Psoas muscle (tissue), 8 donors: ENCODE results near the gene PRKACB. TPM values are rescaled to one million over a fixed set of nuclear protein-coding genes. Genes with fewer than 3 reads are reported as not detected.
"Not testable (repeated sequence)": the region's sequence is repeated elsewhere in the genome, so short reads cannot be mapped to it uniquely, and the experiment has no call there.

Experiments used
- ATAC-seq, 4 donors: fragments of 200-7000 bp; cut with Tn5 transposase; one replicate each; pipeline ENCODE4 v1.9.1; 2020; ENCODE audit warnings: moderate library complexity in 3 of 4, mild to moderate bottlenecking in 2 of 4
- DNase-seq, 2 donors: peaks; one replicate each; pipeline ENCODE4 v3.0.0-alpha.2; 2020
- H3K27ac ChIP-seq: fragments of 200-600 bp; one replicate; pipeline ENCODE4 v1.8.0; 2022
- H3K27me3 ChIP-seq, 3 donors: fragments of 200-600 bp in 1 of 3; one replicate each; pipeline versions ENCODE4 v1.6.1 to v1.8.0; 2013 to 2022; ENCODE audit warnings: low read length in 2 of 3, mild to moderate bottlenecking in 2 of 3, moderate library complexity in 1 of 3; ENCODE audit not compliant: insufficient read depth in 3 of 3
- H3K36me3 ChIP-seq, 2 donors: fragments of 200-600 bp in 1 of 2; one replicate each; pipeline versions ENCODE4 v1.6.1 to v1.8.0; 2013 to 2022; ENCODE audit warnings: low read depth in 1 of 2, mild to moderate bottlenecking in 1 of 2, moderate library complexity in 1 of 2; ENCODE audit not compliant: insufficient read depth in 1 of 2
- H3K4me1 ChIP-seq: fragments of 200-600 bp; one replicate; pipeline ENCODE4 v1.8.0; 2022
- H3K4me3 ChIP-seq: fragments of 200-600 bp; one replicate; pipeline ENCODE4 v1.8.0; 2022; ENCODE audit warnings: mild to moderate bottlenecking
- H3K9me3 ChIP-seq: fragments of 200-600 bp; one replicate; pipeline ENCODE4 v1.8.0; 2022
- WGBS, 3 donors: extraction: QIAGEN DNeasy Blood & Tissue Kit; methylation state at CpG; one replicate each; pipeline versions ENCODE4 v1.1.6 to v1.1.7; 2013; 5-methylcytosine and 5-hydroxymethylcytosine counted together
- intact Hi-C, 2 donors: fragments of 100-400 bp; cut with DNase I; formaldehyde crosslinking; loops; one replicate each; pipeline versions ENCODE4 v1.11.0 to v1.14.2; 2022
- polyA plus RNA-seq, 3 donors: library from polyadenylated mRNA; stranded (reverse); fragments of 200-250 nt; gene quantifications; one replicate each; pipeline ENCODE4 v1.2.3, GENCODE V29; 2013
- total RNA-seq, 4 donors: library from RNA; stranded (reverse); fragmentation: NEBNext Ultra II Directional in 2 of 4; extraction: Animal tissue kit (Norgen Biotek cat#: 25700) in 2 of 4; gene quantifications; one replicate each; pipeline versions ENCODE4 v1.2.1 to v1.2.4, GENCODE V29; 2021 to 2023
- TF ChIP-seq, protein P1 (sequence below): fragments of 200-600 bp; IDR thresholded peaks from one replicate; pipeline ENCODE4 v1.8.0; 2022; ENCODE audit warnings: antibody characterized with exemption
- donor health status: healthy with polysubstance abuse.
- donor health status: DM: no; HTN: no; CAD: no; lungs with moderate emphysema.
- donor health status: Bipolar disorder and iron deficiency.
- donor health status: healthy.
- donor health status: DM: yes; HTN: yes; CAD: no.
- donor health status: DM: no; HTN: no; CAD: no.
- donor health status: DM: no; HTN: no; CAD: no.
- donor health status: DM: yes; HTN: yes; CAD: no.

Gene PRKACB
- total and polyA plus RNA-seq, 7 donors = 2.6 to 24.5 (median 4.9) TPM

DNA sequence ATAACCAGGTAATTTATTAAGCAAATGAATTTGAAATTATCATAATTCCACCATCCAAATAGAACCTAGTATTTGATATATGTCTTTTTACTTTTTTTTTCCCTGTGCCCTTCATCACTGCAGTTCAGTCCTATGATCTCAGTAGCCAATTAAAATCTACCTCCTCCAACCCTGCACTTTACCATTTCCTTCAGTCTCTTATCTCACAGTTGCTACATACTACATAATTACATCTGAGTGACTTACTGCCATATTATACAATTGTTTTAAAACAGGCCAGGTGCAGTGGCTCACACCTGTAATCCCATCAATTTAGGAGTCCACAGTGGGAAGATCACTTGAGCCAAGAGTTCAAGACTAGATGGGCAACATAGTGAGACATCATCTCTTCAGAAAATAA is 73.2 kb downstream of the PRKACB start:
- Histone ChIP-seq H3K27ac (no peak overlapping the region), H3K9me3 (peaks cover 5% of the 10 kb centered on the region), H3K4me3 (no peak overlapping the region), H3K27me3 (no peaks in the 10 kb centered on the region), H3K36me3 (no peaks in the 10 kb centered on the region), H3K4me1 (no peaks in the 10 kb centered on the region)
- TF ChIP-seq, protein P1, sequence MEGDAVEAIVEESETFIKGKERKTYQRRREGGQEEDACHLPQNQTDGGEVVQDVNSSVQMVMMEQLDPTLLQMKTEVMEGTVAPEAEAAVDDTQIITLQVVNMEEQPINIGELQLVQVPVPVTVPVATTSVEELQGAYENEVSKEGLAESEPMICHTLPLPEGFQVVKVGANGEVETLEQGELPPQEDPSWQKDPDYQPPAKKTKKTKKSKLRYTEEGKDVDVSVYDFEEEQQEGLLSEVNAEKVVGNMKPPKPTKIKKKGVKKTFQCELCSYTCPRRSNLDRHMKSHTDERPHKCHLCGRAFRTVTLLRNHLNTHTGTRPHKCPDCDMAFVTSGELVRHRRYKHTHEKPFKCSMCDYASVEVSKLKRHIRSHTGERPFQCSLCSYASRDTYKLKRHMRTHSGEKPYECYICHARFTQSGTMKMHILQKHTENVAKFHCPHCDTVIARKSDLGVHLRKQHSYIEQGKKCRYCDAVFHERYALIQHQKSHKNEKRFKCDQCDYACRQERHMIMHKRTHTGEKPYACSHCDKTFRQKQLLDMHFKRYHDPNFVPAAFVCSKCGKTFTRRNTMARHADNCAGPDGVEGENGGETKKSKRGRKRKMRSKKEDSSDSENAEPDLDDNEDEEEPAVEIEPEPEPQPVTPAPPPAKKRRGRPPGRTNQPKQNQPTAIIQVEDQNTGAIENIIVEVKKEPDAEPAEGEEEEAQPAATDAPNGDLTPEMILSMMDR = no peak
- intact Hi-C loops = no loop called here
- ATAC-seq (no peak), DNase-seq (no peak)

DNA sequence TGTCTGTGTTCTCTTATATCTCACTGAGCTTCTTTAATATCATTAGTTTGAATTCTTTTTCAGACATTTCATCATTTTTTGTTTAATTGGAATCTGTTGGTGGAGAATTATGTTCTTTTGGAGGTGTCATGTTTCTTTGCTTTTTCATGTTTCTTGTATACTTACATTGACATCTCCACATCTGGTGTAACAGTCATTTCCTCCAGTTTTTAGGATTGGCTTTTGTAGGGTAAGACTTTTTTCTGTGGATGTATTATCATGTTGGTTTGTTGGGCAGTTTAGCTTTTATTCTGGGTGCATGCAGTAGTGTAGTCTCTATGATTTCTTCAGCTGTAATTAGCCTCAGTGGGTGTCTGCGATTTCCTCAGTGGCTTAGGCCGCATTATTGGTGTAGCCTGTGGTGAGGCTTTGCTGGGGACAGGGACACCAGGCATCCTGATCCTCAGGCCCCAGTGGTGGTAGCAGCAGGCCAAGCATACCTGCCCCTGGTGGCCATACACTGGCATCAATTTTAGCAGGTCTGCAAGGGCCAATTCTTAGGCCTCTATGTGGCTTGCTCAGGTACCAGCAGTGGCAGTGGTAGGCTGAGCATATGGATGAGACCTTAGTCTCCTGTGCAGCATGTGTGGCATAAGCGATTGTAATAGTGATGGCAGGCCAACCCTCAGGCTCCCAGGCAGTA is 79.8 kb downstream of the PRKACB start:
- H3K27ac ChIP-seq = no peak overlapping the region
- no peaks in the 10 kb centered on the region for H3K4me1 ChIP-seq
- TF ChIP-seq, protein P1 = no peak
- no peaks in the 10 kb centered on the region for H3K36me3 ChIP-seq
- no peak for DNase-seq
- H3K4me3 ChIP-seq = no peak overlapping the region
- no peaks in the 10 kb centered on the region for H3K27me3 ChIP-seq
- peaks cover 5% of the 10 kb centered on the region for H3K9me3 ChIP-seq
- intact Hi-C loops = no loop called here
- no peak for ATAC-seq
- 33 to 63% (median 47%) methylated on average over 3 of the region's 3 CpGs for WGBS, 3 donors

DNA sequence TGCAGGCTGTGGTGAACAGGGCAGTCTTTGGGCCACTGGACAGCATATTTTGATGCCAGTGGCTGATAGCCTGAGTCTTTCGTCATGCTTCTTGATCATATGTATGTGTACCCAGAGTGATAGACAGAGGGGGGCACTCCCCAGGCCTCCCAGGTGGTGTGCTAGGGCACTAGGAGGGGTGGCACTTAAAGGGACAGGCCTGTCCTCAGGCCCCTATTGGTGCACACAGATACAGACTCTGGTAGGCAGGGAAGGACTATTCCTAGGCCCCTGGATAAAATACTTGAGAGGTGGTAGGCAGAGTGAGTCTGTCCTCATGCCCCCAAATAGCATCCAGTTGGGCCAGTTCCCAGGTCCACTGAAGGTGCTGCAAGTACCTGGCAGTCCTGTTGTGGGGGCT is 80.8 kb downstream of the PRKACB start:
- peaks cover 1% of the 10 kb centered on the region for H3K9me3 ChIP-seq
- TF ChIP-seq, protein P1 = no peak
- DNase-seq = peak in 1 of 2 donors; percentile 17
- intact Hi-C loops = no loop called here
- H3K27me3 ChIP-seq = no peaks in the 10 kb centered on the region
- no peak overlapping the region for H3K4me3 ChIP-seq
- H3K4me1 ChIP-seq = no peaks in the 10 kb centered on the region
- WGBS, 3 donors = 93 to 100% (median 96%) methylated on average over 1 of the region's 1 CpG
- H3K27ac ChIP-seq = no peak overlapping the region
- ATAC-seq = peak in 1 of 4 donors; percentile 16
- H3K36me3 ChIP-seq = no peaks in the 10 kb centered on the region

DNA sequence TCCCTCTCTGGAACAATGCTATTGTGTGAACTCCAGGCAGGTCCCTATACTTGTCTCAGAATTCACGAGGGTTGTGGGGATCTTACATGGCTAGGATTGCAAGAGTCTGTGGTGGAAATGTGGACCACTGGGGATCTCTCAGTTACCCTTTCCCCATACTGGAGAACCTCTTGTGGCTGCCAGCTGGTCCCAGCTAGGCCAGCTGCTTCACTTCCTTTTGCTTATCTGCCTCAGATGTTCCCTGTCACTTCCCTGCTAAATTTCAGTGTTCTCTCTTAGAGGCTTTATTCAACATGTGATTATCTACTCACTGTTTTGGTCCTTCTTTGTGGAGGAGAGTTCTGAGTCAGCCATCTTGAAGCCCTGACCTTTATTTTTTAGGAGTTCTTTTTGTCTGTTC is 81.6 kb downstream of the PRKACB start:
- ATAC-seq (no peak), DNase-seq (no peak)
- Histone ChIP-seq H3K27me3 (no peaks in the 10 kb centered on the region), H3K9me3 (no peaks in the 10 kb centered on the region), H3K4me3 (no peak overlapping the region), H3K36me3 (no peaks in the 10 kb centered on the region), H3K4me1 (no peaks in the 10 kb centered on the region), H3K27ac (no peak overlapping the region)
- intact Hi-C loops = no loop called here
- TF ChIP-seq, protein P1 = no peak
- WGBS, 3 donors = 50 to 63% (median 58%) methylated on average over 1 of the region's 1 CpG

DNA sequence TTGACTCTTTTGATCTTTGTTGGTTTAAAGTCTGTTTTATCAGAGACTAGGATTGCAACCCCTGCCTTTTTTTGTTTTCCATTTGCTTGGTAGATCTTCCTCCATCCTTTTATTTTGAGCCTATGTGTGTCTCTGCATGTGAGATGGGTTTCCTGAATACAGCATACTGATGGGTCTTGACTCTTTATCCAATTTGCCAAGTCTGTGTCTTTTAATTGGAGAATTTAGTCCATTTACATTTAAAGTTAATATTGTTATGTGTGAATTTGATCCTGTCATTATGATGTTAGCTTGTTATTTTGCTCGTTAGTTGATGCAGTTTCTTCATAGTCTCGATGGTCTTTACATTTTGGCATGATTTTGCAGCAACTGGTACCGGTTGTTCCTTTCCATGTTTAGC is 88.6 kb downstream of the PRKACB start:
- H3K4me3 ChIP-seq, H3K4me1 ChIP-seq, H3K9me3 ChIP-seq, H3K27me3 ChIP-seq, DNase-seq, ATAC-seq, intact Hi-C loops, H3K27ac ChIP-seq: not testable (repeated sequence)
- H3K36me3 ChIP-seq = peaks cover 0 to 20% of the 10 kb centered on the region in 2 donors
- WGBS, 3 donors = 97 to 98% (median 97%) methylated on average over 2 to 3 of the region's 3 CpGs
